ENCODE data around the gene BANK1.

Gene BANK1

DNA sequence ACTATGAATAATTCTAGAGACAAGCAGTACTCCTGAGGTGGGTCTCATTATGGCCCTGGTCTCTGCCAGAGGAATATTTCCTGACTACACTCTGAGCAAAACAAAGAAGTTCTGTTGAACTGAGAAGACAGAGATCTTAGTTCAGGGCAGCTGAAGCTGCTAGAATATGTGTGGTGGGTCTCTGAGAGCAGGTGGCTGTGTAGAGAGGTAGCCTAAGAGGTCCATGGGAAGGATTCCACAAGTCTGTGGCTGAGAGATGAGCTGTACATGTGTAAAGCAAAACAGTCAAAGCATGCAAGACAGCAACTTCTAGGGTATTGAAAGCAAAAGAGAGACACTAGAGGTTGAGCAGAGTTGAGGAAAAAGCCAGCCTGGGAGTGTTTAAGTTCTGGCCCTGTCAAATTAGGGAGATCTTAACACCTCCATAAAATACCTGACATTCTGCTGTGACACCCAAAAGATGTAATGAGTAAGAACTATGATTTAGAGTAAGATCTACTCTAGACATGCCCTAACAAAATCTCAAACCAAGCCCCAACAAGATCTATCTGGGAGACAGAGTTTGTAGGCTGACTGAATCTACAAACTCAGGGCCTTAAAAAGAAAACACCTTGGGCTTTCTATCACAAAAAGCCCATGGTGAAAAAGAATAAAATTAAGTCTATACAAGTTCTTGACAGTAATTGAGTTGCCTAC is 274.4 kb downstream of the BANK1 start:
- H3K4me3 ChIP-seq (ENCODE audit: low read length), result no peak overlapping the region
- DNase-seq (ENCODE audit: low read depth, low spot score), result no peak

- H3K4me3 ChIP-seq (ENCODE audit: low read length), result no peak overlapping the region
- DNase-seq (ENCODE audit: low read depth, low spot score), result no peak
These were observed 286.1 kb downstream of the BANK1 start for GRCh38 chr4:102076622-102077021.

DNA sequence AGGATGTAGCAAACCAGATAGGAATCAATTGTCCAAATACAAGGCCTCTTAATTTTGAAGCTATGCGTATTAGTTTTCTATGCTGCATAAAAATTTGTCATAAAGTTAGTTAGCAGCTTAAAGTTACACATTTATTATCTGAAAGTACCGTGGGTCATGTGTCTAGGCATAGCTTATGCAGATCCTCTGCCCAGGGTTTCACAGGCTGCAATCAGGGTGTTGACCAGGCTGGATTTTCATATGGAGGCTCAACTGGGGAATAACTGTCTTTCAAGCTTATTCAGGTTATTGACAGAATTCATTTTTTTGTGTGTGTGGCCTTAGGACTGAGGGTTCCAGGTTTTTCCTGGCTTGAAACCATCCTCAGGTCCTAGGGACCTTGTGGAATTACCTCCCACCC is 289.7 kb downstream of the BANK1 start:
- DNase-seq (ENCODE audit: low read depth, low spot score), result no peak
- H3K4me3 ChIP-seq (ENCODE audit: low read length), result no peak overlapping the region

- H3K4me3 ChIP-seq (ENCODE audit: low read length), result no peak overlapping the region
- DNase-seq (ENCODE audit: low read depth, low spot score), result no peak
These were observed 299.5 kb downstream of the BANK1 start for GRCh38 chr4:102089850-102090621.

DNA sequence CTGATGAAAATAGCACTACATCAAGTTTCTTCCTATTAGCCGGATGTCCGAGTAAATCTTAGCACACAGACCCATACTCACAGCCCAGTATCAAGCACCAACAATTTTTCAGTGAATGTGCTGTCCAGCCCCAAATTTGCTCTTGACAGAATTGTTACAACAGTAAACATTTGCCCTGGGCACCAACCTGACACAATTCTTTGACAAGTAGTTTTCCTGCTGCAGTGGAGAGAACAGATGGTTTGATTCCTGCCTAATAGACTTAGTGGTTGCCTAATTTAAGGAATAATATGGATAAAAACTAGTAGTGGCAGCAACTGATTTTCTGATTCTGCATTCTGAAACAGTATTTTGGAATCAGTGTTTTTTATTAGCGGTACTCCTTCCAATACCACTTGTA is 301.1 kb downstream of the BANK1 start:
- no peak for DNase-seq (ENCODE audit: low read depth, low spot score)
- H3K4me3 ChIP-seq (ENCODE audit: low read length), result no peak overlapping the region

DNA sequence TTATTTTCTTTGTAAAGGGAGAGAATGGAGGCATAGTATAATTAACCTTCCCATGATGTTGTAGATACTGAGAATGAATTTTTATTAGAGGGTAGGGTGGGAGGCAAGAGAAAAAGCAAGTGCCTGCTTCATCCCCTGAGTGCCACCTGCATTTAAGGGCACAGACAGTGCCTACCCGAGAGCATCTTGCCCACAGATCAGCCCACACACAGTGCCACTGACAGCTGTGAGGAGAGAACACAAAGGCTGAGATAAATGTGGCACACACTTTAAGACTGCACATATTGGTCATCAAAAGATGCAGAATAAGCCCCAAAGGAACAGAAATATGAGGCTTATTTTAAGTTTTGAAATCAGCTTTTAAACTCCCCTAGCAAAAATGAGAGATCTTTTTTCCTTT is 304.0 kb downstream of the BANK1 start:
- no peak for DNase-seq (ENCODE audit: low read depth, low spot score)
- H3K4me3 ChIP-seq (ENCODE audit: low read length), result no peak overlapping the region

- no peak overlapping the region for H3K4me3 ChIP-seq (ENCODE audit: low read length)
- DNase-seq (ENCODE audit: low read depth, low spot score), result no peak
These were observed 312.8 kb downstream of the BANK1 start for GRCh38 chr4:102103368-102103767.

- no peak overlapping the region for H3K4me3 ChIP-seq (ENCODE audit: low read length)
- no peak for DNase-seq (ENCODE audit: low read depth, low spot score)
These were observed 313.7 kb downstream of the BANK1 start for GRCh38 chr4:102104278-102104677.

DNA sequence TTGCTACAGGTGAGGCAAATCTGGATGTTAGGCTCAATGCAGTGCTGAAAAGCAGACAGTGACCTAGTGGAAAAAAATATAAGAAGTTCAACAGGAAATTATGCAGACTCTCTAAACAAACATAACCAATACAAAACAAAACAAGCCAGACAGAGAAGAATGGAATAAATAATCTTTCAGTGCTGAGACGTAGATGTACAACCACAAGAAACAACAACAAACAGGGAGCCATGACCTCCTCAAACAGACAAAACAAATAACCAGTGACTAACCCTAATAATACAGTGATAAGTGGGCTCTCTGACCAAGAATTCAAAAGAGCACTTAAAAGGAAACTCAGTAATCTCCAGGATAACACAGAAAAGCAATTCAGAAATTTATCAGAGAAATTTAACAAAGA is 315.5 kb downstream of the BANK1 start:
- no peak for DNase-seq (ENCODE audit: low read depth, low spot score)
- no peak overlapping the region for H3K4me3 ChIP-seq (ENCODE audit: low read length)

DNA sequence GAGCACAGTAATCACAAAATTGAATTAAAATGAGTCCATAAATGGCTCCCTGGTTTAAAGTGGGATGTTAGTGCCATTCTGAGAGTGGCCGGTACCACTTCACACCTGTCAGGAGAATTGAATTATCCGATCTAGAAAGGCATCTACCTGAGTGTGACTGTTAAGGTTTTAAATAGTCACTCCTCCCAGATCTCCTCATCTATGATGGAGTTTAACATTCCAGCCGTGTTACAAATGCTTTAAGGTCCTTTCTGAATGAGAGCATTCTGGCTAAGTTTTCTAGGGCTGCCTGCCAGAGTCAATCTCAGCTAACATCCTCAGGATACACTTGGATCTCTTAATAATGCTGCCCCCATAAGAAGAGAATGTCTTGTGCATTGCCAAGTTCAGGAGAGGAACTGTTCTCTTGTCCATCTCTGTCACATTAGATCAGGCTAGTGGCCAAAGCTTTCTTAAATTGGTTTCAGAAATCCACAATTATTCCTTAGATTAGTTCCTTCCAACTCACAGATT is 323.6 kb downstream of the BANK1 start:
- no peak for DNase-seq (ENCODE audit: low read depth, low spot score)

GRCh38 chr4:102116121-102116520 is 325.6 kb downstream of the BANK1 start:
- DNase-seq (ENCODE audit: low read depth, low spot score), result no peak
- no peak overlapping the region for H3K4me3 ChIP-seq (ENCODE audit: low read length)

More for the DNA sequence above, 323.6 kb downstream of the BANK1 start:
- H3K4me3 ChIP-seq (ENCODE audit: low read length), result no peak overlapping the region

DNA sequence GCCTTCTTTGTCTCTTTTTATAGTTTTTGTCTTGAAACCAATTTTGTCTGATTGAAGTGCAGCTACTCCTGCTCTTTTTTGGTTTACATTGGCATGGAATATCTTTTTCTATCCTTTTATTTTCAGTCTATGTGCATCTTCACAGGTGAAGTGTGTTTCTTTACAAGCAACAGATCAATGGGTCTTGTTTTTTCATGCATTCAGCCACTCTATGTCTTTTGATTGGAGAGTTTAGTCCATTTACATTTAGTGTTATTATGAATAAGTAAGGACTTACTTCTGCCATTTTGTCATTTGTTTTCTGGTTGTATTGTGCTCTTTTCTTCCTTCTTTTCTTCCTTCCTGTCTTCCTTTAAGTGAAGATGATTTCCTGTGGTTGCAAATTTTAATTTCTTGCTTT is 330.3 kb downstream of the BANK1 start:
- DNase-seq (ENCODE audit: low read depth, low spot score), result no peak
- no peak overlapping the region for H3K4me3 ChIP-seq (ENCODE audit: low read length)

Measured in Jurkat, Clone E6-1 (cell line).